PC-3 (cell line): ENCODE data around the gene IGLON5.

Experiments
- EZH2phosphoT487 ChIP-seq: fragments of 300-600 bp; sonication (generic); IDR thresholded peaks from 2 replicates; pipeline ENCODE4 v1.6.1; 2018; ENCODE audit warnings: mild to moderate bottlenecking, antibody characterized with exemption, low read length, borderline replicate concordance
- TF ChIP-seq, protein P1 (sequence below): fragments of 300-600 bp; sonication (generic); conservative IDR thresholded peaks from 2 replicates; pipeline ENCODE4 v1.5.1; 2017; ENCODE audit warnings: antibody characterized with exemption, low read depth, mild to moderate bottlenecking, low read length

DNA sequence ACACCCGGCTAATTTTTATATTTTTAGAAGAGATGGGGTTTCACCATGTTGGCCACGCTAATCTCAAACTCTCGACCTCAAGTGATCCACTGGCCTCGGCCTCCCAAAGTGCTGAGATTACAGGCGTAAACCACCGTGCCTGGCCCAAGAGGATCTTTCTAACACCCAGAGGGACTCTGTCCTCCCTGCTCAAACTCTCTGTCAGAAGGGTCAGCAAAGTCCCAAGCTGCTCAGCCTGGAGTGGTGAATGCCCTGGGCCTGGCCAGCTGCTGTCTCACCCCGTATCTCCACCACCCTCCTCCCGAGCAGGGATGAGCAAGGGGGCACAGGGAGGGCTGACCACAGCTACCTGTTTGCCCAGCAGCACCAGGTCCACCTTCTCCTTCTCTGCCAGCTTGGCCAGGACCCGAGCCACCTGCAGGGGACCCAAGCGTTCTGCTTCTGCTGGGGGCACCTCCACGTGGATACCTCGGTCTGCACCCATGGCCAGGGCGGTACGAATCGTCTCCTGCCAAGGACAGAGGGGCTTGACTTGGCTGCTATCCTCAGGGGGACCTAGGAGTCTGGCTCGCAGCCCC, 41.4 kb downstream of the IGLON5 start:
- TF ChIP-seq, protein P1, sequence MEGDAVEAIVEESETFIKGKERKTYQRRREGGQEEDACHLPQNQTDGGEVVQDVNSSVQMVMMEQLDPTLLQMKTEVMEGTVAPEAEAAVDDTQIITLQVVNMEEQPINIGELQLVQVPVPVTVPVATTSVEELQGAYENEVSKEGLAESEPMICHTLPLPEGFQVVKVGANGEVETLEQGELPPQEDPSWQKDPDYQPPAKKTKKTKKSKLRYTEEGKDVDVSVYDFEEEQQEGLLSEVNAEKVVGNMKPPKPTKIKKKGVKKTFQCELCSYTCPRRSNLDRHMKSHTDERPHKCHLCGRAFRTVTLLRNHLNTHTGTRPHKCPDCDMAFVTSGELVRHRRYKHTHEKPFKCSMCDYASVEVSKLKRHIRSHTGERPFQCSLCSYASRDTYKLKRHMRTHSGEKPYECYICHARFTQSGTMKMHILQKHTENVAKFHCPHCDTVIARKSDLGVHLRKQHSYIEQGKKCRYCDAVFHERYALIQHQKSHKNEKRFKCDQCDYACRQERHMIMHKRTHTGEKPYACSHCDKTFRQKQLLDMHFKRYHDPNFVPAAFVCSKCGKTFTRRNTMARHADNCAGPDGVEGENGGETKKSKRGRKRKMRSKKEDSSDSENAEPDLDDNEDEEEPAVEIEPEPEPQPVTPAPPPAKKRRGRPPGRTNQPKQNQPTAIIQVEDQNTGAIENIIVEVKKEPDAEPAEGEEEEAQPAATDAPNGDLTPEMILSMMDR, result no peak
- no peak for TF ChIP-seq EZH2phosphoT487
